ENCODE measurements around the gene SEPTIN7.

SEPTIN7 gene

GRCh38 chr7:35839860-35840854, 39.3 kb downstream of the SEPTIN7 start:
- no peak for DNase-seq

- no peak for DNase-seq
Observed at GRCh38 chr7:35846816-35847412, 46.1 kb downstream of the SEPTIN7 start.

GRCh38 chr7:35848725-35849124, 47.9 kb downstream of the SEPTIN7 start:
- no peak for DNase-seq

- DNase-seq = no peak
Observed at GRCh38 chr7:35849158-35849831, 48.4 kb downstream of the SEPTIN7 start.

- DNase-seq = no peak
Observed at GRCh38 chr7:35849954-35850353, 49.1 kb downstream of the SEPTIN7 start.
